Posterior vena cava (tissue), 2 donors: ENCODE measurements around the gene KDM2B. TPM values are rescaled to one million over a fixed set of nuclear protein-coding genes. Genes with fewer than 3 reads are reported as not detected.
"Not testable (repeated sequence)": the region's sequence is repeated elsewhere in the genome, so short reads cannot be mapped to it uniquely, and the experiment has no call there.

Experiments used
- DNase-seq: peaks from one replicate; pipeline ENCODE4 v3.0.0-alpha.2; 2020; ENCODE audit warnings: low spot score
- intact Hi-C, 2 donors: fragments of 100-400 bp; cut with DNase I; formaldehyde crosslinking; loops; one replicate each; pipeline versions ENCODE4 v1.14.1 to v1.14.2; 2022 to 2023
- total RNA-seq, 2 donors: library from RNA; stranded (reverse); fragmentation: NEBNext Ultra II Directional; extraction: Animal tissue kit (Norgen Biotek cat#: 25700); gene quantifications; one replicate each; pipeline ENCODE4 v1.2.1, GENCODE V29; 2021
- donor health status: DM: yes; HTN: yes; CAD: no.
- donor health status: DM: yes; HTN: yes; CAD: no.

Gene KDM2B
- total RNA-seq, 2 donors from 2014 or later: 14.6 to 15.6 TPM

DNA sequence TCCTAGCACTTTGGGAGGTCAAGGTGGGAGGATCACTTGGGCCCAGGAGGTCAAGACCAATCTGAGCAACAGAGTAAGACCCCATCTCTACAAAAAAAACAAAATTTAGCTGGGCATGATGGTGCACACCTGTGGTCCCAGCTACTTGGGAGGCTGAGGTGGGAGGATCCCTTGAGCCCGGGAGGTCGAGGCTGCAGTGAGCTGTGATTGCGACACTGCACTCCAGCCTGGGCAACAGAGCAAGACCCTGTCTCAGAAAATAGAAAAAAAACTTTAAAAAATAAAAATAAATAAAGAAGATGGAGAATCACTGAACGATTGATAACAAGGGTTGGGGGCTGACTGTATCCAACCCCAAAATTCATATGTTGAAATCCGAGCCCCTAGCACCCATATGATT is 96.3 kb downstream of the KDM2B start:
- intact Hi-C loops, DNase-seq: not testable (repeated sequence)

DNA sequence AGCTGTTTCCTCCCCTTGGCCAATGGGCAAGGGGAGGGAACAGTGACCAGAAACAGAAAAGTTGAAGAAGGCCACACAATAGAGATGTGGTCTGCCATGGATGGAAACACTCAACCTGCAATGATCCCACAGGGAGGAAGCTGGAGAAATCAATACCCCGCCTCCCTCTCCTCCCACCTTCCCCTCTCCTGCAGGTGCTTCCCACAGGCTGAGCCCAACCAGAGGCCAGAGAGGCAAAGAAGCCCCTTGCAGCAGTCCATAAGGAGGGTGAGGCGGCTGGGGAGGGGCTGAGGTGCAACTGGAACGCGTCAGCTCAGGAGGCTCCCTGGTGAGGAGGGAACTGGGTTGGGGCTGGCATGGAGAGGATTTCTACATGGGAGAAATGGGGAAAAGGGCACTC is 96.9 kb downstream of the KDM2B start:
- intact Hi-C loops: no loop called here
- no peak for DNase-seq

DNA sequence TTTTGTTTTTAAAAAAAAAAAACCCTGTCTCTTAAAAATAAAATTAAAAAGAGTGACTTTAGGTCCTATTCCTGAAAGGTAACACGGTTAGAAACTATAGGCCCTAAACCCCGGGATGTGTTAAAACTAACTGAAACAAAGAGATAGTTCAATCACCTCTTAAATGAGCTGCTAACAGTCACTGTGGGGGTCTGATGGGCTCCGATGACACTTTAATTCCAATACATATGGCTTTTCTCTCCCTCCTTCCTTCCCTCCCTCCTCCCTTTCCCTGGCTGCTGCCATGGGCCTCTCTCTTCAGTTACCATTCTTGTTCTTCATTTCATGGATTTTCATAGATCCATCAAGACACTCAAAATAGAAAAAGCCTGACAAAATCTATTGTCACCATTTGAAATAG is 104.3 kb downstream of the KDM2B start:
- no peak for DNase-seq
- intact Hi-C loops: no loop called here

DNA sequence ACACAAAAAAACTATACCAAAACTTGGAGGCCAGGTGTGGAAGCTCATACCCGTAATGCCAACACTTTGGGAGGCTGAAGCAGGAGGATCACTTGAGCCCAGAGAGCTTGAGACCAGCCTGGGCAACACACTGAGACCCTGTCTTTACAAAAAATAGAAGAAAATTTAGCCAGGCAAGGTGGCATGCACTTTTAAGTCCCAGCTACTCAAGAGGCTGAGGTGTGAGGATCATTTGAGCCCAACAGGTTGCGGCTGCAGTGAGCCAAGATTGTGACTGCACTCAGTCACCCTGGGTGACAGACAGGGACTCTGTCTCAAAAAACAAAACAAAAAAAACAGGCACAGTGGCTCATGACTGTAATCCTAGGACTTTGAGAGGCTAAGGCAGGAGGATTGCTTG is 105.5 kb downstream of the KDM2B start:
- intact Hi-C loops: no loop called here
- DNase-seq: no peak

DNA sequence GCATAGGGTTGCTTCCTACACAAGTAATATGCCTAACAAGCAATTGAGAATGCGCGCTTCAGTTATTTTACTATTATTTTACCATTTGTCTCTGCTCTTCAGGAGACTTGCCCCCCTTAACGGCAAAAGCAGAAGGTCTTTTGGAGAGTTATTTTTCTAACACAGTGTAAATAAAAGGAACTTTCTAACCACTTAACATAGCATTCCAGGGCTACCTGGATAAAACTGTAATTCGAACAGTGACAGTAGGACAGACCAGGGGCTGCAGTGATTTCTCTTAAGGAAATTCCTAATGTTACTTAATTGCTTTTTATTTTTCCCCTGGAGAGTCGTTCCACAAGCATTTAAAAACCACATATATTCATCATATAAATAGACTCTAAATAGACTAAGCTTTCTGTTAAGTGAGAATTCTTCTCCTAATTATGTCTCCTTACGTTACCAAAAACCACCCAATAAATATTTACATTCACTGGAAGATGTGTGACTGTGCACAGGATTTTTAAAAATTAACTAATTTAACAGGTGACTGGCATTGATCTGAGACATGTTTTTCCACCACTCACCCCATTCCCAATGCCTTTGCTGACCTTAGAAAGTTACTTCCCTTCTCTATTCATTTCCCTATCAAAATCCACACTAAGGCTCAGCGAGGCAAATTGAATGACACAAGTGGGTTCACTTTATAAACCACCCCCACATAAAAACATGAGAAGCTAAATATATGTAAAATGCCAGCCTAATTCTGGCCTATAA is 108.5 kb downstream of the KDM2B start:
- no peak for DNase-seq
- intact Hi-C loops: no loop called here

DNA sequence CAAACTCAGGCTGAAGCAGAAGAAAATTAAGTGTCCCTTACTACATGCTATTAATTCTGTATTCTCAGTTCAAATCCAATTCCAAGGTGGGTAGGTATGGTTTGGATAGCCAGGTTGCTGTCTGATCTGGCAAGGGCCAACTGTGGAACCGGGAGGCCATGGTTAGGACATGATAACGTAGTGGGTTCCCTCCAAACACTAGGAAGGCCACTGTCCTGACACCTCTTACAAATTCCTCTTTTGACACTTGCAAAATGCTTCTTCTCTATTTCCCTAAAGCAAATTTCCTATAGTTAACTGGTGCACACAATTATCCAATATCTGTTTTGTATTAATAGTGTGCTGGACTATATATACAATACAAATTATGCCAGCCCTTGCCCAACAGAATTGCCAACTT is 110.1 kb downstream of the KDM2B start:
- intact Hi-C loops: no loop called here
- no peak for DNase-seq

DNA sequence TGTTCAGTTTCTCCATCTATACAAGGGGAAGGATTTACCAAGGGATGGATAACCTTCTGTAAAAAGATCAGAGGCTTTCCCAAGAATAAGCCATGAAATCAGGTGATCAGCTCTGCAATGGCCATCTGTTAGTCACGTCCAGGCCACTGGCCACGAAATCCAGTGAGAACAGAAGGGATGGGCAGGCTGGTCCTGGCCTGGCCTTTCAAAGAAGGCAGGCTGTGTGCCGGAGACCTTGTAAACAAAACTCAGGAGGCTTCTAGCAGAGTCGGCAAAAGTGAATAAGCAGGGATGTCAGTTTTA is 112.4 kb downstream of the KDM2B start:
- intact Hi-C loops: no loop called here
- DNase-seq: no peak

DNA sequence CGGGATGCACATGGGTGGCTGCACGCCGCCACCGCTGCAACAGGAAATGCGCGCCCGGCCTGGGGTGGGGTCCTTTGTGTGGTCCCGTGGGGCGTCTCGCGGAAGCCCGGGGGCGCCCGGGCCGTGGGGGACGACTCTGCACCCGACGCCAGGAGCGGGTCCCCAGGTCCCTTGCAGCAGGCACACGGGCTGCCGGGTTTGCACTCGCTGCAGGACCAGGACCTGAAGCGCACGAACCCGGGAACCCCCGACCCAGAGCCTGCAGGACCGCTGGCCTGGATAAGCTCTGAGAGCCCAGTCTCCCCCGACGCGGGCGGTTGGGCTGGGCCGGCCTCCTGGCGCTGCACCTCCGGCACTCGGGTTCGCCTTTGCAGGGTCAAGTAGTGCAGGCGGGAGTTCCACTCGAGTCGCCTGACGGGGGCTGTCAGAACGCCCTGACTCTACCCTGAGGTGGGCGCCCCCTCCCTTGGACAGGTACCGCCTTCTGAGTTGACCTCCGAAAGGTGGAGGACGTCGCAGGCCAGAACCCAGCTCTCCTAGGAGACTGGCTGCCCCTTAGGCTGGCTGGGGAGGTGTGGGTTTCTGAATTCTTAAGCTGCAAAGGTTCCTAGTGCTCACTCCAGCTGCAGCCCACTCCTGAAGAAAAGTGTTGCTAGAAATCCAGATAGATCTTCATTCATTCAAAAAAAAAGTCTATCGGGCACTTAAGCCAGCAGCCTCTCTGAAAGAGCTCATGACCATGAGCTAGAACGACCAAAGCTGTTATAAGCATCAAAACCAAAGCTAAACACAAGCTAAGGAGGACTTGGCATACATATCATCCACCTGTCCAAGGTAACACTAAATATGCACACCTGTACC is 113.0 kb downstream of the KDM2B start:
- intact Hi-C loops: no loop called here

DNA sequence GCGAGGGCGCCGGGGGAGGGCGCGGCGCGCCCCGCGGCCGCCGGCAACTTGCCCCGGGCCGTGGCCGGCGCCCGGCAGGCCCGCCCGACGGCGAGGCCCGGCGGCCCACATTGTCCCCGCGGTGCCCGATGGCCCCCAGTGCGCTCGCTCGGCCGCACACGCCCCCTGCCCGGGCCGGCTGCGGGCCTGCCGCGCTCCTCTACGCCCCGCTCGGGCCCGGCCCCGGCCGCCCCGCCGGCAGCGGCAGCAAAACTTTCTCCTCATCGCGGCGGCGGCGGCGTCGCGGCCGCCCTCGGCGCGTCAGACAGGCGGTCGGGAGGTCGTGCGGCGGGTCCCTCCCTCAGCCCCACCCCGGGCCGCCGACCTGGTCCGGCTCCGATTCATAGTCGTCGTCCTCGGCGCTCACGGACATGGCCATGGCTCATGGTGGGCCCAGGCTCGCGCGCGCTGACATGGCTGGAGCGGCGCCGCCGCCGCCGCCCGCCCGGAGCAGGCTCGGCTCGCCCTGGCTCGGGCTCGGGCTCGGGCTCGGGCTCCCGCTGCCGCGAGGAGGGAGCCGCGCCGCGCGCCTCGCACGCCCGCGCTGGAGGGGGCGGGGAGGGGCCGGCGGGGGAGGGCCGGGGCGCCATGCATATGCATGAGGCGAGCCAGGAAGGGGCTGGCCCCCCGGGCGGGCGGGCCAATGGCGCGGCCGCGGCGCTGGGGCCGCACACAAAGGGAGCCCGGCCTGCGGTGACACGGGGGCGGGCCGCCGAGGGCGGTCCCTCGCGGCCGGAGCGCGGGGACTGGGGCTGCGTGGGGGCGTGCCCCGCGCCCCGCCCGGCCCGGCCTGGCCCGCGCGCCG is 113.8 kb downstream of the KDM2B start:
- intact Hi-C loops: no loop called here
- DNase-seq: peak; percentile 95

More for the DNA sequence above, 113.0 kb downstream of the KDM2B start:
- peak; percentile 87 for DNase-seq

DNA sequence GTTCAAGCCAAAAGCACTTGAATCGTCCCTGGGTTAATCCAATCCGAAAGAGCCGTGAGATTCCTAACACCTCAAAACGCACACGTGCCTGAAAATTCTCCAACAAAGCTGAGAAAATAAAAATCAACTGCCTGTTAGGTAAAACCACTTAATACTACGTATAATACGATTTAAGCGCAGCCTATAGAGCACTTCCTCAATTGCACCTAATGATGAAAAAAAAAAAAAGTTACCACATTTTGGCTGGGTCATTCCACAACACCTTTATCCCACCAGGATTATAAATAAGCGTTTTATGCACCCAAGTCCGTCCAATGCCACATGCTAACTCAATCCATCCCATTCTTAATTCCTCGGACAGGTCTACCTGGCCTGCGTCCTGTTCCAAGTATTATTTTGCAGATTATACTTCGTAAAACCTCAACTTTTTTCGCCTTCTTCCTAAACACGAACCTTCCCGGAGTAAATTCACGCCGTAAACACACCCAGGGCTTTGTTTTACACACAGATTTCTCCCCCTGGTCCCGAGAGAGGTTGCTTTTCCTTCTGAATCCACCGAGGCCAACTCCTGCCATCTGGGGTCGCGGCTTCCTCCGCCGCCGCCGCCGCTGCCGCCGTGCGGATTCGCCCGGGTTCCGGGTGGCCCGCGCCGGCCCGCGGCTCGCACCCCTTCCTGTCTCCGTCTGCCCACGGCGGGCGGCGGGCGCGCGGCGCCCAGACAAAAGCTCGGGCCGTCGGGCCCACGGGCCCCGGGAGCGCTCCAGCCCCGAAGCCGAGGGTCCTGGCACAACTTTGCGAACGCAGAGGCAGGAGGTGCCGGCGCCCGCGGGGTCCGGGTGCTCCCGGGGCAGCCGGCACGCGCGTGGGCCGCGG is 114.7 kb downstream of the KDM2B start:
- DNase-seq: no peak
- intact Hi-C loops: no loop called here

DNA sequence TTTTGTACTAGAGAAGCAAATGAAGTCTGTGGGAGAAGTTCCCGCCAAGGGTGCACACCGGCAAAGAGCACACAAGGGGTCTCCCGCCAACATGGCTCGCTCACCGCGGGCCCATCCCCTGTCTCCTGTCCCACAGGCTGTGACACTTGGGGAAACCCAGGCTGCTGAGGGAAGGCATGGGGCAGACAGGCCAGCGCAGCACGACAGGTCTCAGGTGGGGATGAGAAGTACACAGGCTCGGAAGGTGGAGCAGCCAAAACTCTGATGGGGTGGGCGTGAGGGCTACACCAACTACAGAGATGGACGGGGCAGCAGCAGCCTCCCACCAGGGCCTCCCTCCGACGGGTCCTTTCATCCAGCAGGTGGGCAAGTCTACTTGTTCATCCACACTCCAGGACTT is 116.5 kb downstream of the KDM2B start:
- DNase-seq: no peak
- intact Hi-C loops: no loop called here

DNA sequence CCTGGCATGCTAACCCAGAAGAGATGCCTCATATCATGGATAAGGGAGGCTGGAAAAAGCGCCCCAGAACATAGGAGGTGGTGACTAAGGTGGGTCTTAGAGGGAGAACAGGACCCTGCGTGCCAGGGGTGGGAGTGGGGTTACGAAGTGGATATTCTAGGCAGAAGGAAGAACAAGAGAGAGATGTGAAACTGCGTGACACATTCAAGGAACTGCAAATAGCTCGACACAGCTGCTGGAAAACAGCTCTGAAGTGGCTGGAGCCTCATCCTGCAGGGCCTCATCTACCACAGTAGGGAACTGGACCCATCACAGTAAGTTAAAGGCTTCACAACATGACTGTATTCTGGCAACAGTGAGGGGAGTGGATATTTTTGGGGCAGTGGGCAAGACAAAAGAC is 119.8 kb downstream of the KDM2B start:
- intact Hi-C loops: no loop called here
- peak; percentile 70 for DNase-seq

DNA sequence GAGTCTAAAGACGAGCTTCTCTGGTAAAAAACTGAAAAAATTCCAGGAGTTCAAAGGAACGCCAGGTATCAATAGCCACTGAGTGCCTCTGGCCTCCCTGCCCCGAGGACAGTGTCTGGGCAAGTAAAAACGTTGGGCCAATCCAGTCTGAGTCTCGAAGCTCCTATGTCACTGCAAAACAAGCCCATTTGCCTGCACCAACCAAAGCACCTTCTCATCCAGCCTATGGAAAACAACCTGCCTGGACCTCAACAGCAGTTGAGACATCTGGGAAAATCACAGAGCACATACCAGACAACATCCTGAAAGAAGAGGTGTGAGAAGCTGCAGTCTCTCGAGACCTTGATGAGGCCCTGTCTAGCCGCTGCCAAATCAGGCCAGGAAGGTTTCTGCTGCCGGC is 124.3 kb downstream of the KDM2B start:
- intact Hi-C loops: no loop called here
- DNase-seq: peak; percentile 38

DNA sequence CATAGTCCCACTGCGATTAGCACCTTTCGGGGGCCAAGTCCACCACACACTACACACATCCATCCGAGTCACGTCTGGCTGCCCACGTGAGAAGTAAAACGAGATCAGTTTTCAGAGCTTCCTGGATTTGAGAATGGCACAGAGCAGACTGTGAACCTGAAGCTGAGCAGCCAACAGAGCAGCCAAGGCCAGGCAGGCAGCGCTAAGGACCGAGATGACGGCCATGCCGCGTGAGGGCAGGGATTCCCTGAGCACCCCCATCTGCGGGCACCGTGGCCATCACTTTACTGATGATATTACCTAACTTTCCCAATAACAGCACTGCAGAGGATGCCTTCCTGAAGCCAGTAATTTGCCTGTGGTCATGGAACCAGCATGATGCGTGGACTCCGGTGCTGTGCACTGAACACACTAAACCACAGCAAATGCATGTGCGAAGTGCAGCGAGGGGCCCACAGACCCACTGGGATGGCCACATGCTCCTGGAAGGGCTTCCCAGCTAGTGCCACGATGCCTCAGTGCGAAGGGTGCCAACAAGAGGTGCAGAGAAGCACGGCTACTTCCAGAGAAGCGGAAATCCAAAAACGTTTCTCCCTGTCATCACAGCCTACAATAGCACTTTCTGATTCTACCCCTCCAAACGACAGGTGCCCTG is 124.9 kb downstream of the KDM2B start:
- DNase-seq: peak; percentile 53
- intact Hi-C loops: no loop called here

DNA sequence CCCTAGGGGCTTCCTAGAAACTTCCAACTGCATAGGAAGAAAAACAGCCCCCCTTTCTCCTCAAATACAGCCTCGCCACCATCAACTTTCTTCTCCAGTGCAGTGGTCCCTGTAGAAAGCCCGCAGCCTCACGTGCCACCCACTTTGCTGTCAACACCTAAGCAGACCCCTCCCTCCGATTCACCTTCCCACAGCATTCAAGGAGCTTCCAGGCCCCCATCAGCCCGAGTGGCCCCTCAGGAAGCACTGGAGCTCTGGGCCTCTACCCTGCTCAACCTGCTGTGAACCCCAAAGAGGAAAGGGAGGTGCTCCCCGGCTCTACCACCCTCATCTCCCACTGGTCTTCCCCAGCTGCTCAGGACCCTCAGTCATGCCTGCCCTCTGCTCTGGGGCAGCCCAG is 125.9 kb downstream of the KDM2B start:
- DNase-seq: peak; percentile 67
- intact Hi-C loops: no loop called here

DNA sequence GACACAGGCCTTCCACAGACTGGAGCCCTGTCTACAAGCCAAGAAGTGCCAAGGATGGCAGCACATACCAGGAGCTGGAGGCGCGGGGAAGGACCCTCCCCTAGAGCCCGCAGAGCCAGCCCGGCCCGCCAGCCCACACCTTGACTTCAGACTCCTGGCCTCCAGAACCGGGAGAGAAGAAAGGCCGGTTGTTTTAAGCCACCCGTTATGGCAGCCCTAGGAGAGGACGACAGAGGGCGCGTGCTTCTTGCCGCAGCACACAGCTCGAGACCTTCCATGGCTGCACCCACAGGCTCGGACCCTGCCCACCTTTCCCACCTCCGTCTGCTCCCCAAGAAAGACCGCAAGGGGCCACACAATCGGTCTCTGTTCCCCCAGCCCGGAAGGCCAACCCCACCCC is 127.2 kb downstream of the KDM2B start:
- DNase-seq: peak; percentile 53

DNA sequence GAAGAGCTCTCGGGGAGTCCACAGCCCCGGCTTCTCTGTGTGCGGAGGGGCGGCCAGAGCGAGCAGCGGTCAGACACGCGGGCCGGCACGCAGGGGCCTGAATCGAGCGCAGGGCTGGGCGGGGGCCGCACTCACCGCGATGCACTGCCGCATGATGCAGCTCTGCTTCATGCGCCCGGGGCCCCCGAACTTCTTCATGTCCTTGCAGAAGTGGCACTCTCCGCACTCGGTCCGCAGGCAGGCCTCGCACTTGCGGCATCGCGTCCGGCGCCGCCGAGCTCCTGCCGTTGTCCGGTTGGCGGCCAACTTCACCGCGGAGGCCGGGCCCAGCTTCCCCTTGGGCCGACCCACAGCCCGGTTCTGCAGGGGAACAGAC is 127.8 kb downstream of the KDM2B start:
- intact Hi-C loops: no loop called here

More for the DNA sequence above, 127.2 kb downstream of the KDM2B start:
- intact Hi-C loops: no loop called here

DNA sequence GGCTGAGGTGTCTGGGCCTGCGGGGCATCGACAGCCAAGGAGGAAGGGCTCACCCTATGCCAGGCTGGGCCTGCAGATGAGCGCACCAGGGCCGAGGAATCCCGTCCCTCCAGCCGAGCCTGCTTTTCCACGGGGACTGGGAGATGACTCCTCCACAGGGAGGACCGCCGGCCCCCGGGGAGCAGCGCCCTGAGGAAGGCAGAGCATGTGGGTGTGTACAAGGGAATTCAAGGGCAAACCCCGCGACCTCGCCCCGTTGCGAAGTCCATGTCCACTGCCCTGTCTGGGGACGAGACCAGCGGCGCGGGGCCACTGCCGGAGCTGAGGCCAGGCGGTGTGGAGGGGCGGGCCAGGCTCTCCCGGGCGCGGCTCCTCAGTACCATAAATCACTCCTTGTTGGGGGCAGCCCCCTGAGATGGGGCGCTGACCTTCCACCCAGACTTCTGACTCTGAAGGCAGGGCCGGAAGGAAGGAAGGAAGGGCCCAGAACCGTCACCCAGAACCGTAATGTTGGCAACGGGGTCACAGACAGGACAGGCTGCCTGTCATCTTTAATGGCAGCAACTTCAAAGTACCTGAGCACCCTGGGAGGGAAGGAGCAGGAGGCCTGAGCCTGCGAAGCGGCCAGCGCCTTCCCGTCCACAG is 128.4 kb downstream of the KDM2B start:
- no peak for DNase-seq
- intact Hi-C loops: no loop called here

More for the DNA sequence above, 127.8 kb downstream of the KDM2B start:
- DNase-seq: peak; percentile 82
